Upper lobe of left lung (tissue), 6 donors: ENCODE measurements around the gene CRYBB2. TPM values are rescaled to one million over a fixed set of nuclear protein-coding genes. Genes with fewer than 3 reads are reported as not detected.

ENCODE experiments used
- ATAC-seq, 2 donors: fragments of 200-7000 bp; cut with Tn5 transposase; one replicate each; pipeline ENCODE4 v1.9.1; 2022; ENCODE audit warnings: mild to moderate bottlenecking in 2 of 2, moderate library complexity in 2 of 2; ENCODE audit not compliant: low FRiP score in 2 of 2
- DNase-seq, 2 donors: peaks; one replicate each; pipeline ENCODE4 v3.0.0-alpha.2; 2019 to 2020
- H3K27ac ChIP-seq, 4 donors: fragments of 200-600 bp; sonication (generic); one replicate each; pipeline ENCODE4 v1.5.1; 2016 to 2019
- H3K27me3 ChIP-seq, 4 donors: fragments of 200-600 bp; sonication (generic); one replicate each; pipeline ENCODE4 v1.5.1; 2017 to 2019
- H3K36me3 ChIP-seq, 4 donors: fragments of 200-600 bp; sonication (generic); one replicate each; pipeline ENCODE4 v1.5.1; 2016 to 2019
- H3K4me1 ChIP-seq, 4 donors: fragments of 200-600 bp; sonication (generic); one replicate each; pipeline ENCODE4 v1.5.1; 2018 to 2019
- H3K4me3 ChIP-seq, 4 donors: fragments of 200-600 bp; sonication (generic); one replicate each; pipeline ENCODE4 v1.5.1; 2017 to 2019; ENCODE audit warnings: mild to moderate bottlenecking in 2 of 4, moderate library complexity in 1 of 4
- H3K9me3 ChIP-seq, 4 donors: fragments of 200-600 bp; sonication (generic); one replicate each; pipeline ENCODE4 v1.5.1; 2018 to 2019
- EP300 ChIP-seq, 4 donors: sonication (generic); formaldehyde crosslinking; IDR thresholded peaks; one replicate each; pipeline ENCODE4 v1.5.1; 2017; ENCODE audit warnings: antibody characterized with exemption in 4 of 4, control low read depth in 2 of 4
- POLR2A ChIP-seq, 4 donors: fragments of 450-650 bp; IDR thresholded peaks; one replicate each; pipeline ENCODE4 v1.5.1; 2016 to 2017; ENCODE audit warnings: antibody characterized with exemption in 4 of 4, mild to moderate bottlenecking in 2 of 4
- POLR2AphosphoS5 ChIP-seq, 2 donors: sonication (generic); formaldehyde crosslinking; IDR thresholded peaks; one replicate each; pipeline ENCODE4 v1.5.1; 2017; ENCODE audit warnings: antibody characterized with exemption in 2 of 2
- WGBS, 2 donors: methylation state at CpG; one replicate each; pipeline ENCODE4 v1.1.5; 2017 to 2018; 5-methylcytosine and 5-hydroxymethylcytosine counted together
- total RNA-seq, 6 donors: library from RNA; depleted of rRNA in 4 of 6; stranded (reverse); fragments of >200 nt in 4 of 6; gene quantifications; one replicate each; pipeline versions ENCODE4 v1.1.0 to v1.2.1, GENCODE V29; 2016 to 2021
- TF ChIP-seq, protein P1 (sequence below), 6 experiments: fragments of 450-650 bp in 4 of 6; fragments of 200-600 bp in 2 of 6; sonication (generic) in 2 of 6; IDR thresholded peaks; one replicate each; pipeline ENCODE4 v1.5.1; 2016 to 2019; ENCODE audit warnings: antibody characterized with exemption in 6 of 6
- donor health status: DM: no; HTN: no; CAD: no; lungs with moderate emphysema.
- donor health status: DM: no; HTN: yes; CAD: no; lungs with severe emphysema.

Gene CRYBB2
- total RNA-seq, 6 donors from 2014 or later, result 0.30 TPM; not detected in 5

DNA sequence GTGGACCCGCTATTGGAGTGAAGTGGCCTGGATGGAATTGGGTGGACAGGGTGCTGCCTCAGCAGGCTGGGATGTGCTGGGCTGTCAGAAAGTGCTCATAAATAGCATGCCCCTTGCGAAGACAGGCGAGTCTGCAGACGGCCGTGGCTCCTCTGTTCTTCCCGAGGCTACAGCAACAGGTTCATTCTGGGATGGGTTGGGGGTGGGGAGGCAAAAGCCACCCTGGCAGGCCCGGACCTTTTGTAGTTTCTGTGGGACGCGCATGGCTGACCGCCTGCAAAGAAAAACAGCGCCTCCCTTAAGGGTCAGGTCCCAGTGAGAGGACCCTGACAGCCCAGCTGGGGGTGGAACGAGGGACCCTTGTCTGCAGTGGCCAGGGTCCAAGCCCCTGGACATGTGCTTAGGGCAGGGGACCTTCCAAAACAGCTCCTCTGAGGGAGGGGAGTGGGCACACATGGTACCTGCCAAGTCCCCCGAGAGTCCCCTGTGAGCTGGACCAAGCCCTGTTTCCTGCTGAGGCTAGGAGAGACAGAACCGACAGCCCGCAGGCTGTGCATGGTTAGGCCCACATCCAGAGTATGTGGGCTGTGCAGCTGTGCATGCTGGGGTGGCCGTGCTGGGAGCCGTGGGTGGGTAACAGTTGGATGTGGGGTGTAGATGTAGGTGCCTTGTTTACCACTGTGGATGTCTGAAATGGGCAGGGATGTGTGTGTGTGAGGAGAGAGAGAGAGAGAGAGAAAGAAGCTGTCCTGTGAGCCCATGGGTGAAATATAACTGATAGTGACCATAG lies 19.5 kb upstream of the CRYBB2 start, which contains the start of gene CRYBB3:
TSS of gene CRYBB3 (plus strand) at position 128 of the 790 bp plus-strand sequence. CDS start 1,539 bp downstream, outside the sequence.
- ATAC-seq (peak in 1 of 2 donors; percentile 23), DNase-seq (no peak)
- peaks cover 0 to 37% (median 4%) of the 10 kb centered on the region in 4 donors for H3K36me3 ChIP-seq
- 75 to 83% methylated on average over 14 to 16 of the region's 17 CpGs for WGBS, 2 donors
- no peak within 1 kb of the TSS for H3K4me3 ChIP-seq
- no peaks in the 10 kb centered on the region for H3K4me1 ChIP-seq
- no peaks in the 10 kb centered on the region for H3K9me3 ChIP-seq
- H3K27me3 ChIP-seq, result no peaks in the 10 kb centered on the region
- TF ChIP-seq EP300 (IDR thresholded peaks at IDR 0.05) (no peak), POLR2AphosphoS5 (IDR thresholded peaks at IDR 0.05) (no peak), POLR2A (IDR thresholded peaks at IDR 0.05) (no peak)
- TF ChIP-seq, protein P1, sequence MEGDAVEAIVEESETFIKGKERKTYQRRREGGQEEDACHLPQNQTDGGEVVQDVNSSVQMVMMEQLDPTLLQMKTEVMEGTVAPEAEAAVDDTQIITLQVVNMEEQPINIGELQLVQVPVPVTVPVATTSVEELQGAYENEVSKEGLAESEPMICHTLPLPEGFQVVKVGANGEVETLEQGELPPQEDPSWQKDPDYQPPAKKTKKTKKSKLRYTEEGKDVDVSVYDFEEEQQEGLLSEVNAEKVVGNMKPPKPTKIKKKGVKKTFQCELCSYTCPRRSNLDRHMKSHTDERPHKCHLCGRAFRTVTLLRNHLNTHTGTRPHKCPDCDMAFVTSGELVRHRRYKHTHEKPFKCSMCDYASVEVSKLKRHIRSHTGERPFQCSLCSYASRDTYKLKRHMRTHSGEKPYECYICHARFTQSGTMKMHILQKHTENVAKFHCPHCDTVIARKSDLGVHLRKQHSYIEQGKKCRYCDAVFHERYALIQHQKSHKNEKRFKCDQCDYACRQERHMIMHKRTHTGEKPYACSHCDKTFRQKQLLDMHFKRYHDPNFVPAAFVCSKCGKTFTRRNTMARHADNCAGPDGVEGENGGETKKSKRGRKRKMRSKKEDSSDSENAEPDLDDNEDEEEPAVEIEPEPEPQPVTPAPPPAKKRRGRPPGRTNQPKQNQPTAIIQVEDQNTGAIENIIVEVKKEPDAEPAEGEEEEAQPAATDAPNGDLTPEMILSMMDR (IDR thresholded peaks at IDR 0.05), result no peak
- no peak within 1 kb of the TSS for H3K27ac ChIP-seq

DNA sequence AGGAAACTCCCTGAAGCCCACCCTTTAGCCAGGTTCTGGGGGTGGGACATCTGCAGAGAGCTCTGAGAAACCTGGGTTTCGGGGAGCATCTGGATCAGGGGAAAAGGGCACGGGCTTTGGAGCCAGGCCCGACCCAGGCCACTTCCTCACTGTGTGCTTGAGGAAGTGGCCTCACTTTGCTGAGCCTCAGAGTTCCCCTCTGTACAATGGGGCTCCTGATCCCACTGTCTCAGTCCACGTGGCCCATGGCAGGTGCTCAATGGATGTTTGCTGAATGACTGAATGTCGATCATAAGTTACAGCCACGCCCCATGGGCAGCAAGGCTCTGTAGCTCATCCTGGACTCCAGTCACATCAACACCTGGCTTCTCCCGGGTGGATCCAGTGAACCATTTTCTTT lies 18.5 kb upstream of the CRYBB2 start:
- 84 to 93% methylated on average over 2 to 7 of the region's 7 CpGs for WGBS, 2 donors
- Histone ChIP-seq H3K9me3 (no peaks in the 10 kb centered on the region), H3K4me1 (no peaks in the 10 kb centered on the region), H3K36me3 (peaks cover 0 to 26% (median 1%) of the 10 kb centered on the region in 4 donors), H3K4me3 (no peak overlapping the region), H3K27ac (no peak overlapping the region), H3K27me3 (no peaks in the 10 kb centered on the region)
- DNase-seq (no peak), ATAC-seq (no peak)
- TF ChIP-seq EP300 (IDR thresholded peaks at IDR 0.05) (no peak), POLR2AphosphoS5 (IDR thresholded peaks at IDR 0.05) (no peak), POLR2A (IDR thresholded peaks at IDR 0.05) (no peak)
- TF ChIP-seq, protein P1 (IDR thresholded peaks at IDR 0.05), result no peak

DNA sequence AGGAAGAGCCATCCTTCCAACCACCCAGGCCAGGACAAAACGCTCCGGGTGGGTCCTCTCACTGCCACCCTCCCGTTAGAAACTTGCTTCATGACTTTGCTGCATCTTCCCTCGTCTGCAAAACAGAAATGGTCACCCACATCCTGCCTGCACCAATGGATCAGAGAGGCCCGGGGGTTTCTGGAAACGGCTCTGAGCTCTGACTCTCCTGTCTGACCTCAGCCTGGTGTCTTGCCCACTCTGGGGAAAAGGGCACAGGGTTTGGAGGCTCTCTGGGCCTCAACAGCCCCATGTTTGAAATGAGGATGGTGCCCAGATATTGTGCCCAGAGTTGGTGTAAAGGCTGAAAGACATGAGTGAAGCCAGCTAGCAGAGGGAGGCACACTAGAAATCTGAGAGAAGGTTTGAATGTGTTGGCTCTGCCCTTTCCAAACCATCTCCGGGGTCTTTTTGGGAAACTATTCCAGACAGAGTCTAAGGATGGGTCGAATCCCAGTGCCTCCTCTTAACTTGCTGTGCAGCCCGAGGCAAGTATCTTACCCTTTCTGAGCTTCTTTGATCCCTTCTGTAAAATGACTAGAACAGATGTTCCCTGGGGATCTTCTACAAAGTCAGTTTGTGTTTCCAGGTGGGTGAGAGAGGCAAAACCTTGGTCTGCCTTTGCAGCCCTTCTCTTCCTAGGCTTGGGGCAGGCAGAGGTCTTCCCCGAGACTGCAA lies 17.7 kb upstream of the CRYBB2 start:
- no peak for TF ChIP-seq EP300 (IDR thresholded peaks at IDR 0.05)
- TF ChIP-seq, protein P1 (IDR thresholded peaks at IDR 0.05), result no peak
- TF ChIP-seq POLR2A (IDR thresholded peaks at IDR 0.05), result no peak
- TF ChIP-seq POLR2AphosphoS5 (IDR thresholded peaks at IDR 0.05), result no peak
- Histone ChIP-seq H3K4me1 (no peaks in the 10 kb centered on the region), H3K4me3 (no peak overlapping the region), H3K27me3 (no peaks in the 10 kb centered on the region), H3K27ac (no peak overlapping the region), H3K36me3 (peaks cover 0 to 19% (median 1%) of the 10 kb centered on the region in 4 donors), H3K9me3 (no peaks in the 10 kb centered on the region)
- WGBS, 2 donors, result 61 to 76% methylated on average over 5 to 10 of the region's 10 CpGs
- ATAC-seq (no peak), DNase-seq (no peak)

DNA sequence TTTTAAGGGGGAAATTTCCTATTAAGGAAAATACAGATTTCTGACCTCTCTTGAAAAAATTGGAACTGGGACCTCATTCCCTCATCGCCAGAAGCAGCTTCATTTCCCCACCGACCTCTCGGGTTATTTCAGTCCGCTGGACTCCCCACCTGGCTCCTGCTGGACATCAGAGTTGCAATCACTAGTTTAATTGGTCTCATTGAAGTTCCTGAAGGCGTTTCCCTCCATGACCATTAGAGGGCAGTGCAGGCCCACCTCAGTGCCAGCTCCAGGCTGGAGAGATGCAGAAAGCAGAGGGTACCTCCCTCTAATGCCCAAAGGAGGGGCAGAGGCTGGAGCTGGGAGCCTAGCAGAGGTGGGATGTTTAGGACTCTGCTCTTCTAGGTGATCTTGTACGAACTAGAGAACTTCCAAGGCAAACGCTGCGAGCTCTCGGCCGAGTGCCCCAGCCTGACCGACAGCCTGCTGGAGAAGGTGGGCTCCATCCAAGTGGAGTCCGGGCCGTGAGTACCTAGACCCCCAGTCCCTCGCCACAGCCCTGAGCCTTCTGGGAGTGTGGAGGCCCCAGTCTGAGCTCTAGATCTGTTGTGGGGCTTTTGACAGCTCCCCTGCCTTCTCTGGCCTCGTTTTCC lies 17.0 kb upstream of the CRYBB2 start:
- no peak for TF ChIP-seq EP300 (IDR thresholded peaks at IDR 0.05)
- TF ChIP-seq, protein P1 (IDR thresholded peaks at IDR 0.05), result peak; percentile 52 to 75 (median 66)
- Histone ChIP-seq H3K27ac (no peak overlapping the region), H3K4me1 (no peaks in the 10 kb centered on the region), H3K9me3 (no peaks in the 10 kb centered on the region), H3K4me3 (no peak overlapping the region), H3K36me3 (peaks cover 0 to 13% (median 1%) of the 10 kb centered on the region in 4 donors), H3K27me3 (no peaks in the 10 kb centered on the region)
- DNase-seq (peak in 1 of 2 donors; percentile 31), ATAC-seq (peak; percentile 57 to 68)
- WGBS, 2 donors, result 34 to 61% methylated on average over 5 to 15 of the region's 15 CpGs
